WI38 (cell line): ENCODE data around the gene ATG7.

Source experiments
- H3K4me3 ChIP-seq: 2 replicates; pipeline ENCODE4 v1.5.1; 2011; ENCODE audit warnings: low read depth, mild to moderate bottlenecking, control low read depth, low read length
- CTCF ChIP-seq: IDR thresholded peaks from 2 replicates; pipeline ENCODE4 v1.5.1; 2012; ENCODE audit warnings: low read depth, mild to moderate bottlenecking, control low read depth, low read length

The ATG7 gene

GRCh38 chr3:11235385-11235784 lies 36.8 kb upstream of the ATG7 start:
- no peak overlapping the region for H3K4me3 ChIP-seq
- no peak for TF ChIP-seq CTCF

GRCh38 chr3:11236588-11237461 lies 35.4 kb upstream of the ATG7 start:
- peak; percentile 84 for TF ChIP-seq CTCF
- H3K4me3 ChIP-seq = no peak overlapping the region

GRCh38 chr3:11238060-11238459 lies 34.1 kb upstream of the ATG7 start:
- H3K4me3 ChIP-seq = peak overlapping the region; percentile 9; the same call in 1 of the 2 replicates
- no peak for TF ChIP-seq CTCF

- H3K4me3 ChIP-seq = no peak overlapping the region
- no peak for TF ChIP-seq CTCF
Observed at GRCh38 chr3:11238880-11239279, 33.3 kb upstream of the ATG7 start.

- no peak for TF ChIP-seq CTCF
- no peak overlapping the region for H3K4me3 ChIP-seq
Observed at GRCh38 chr3:11239796-11240195, 32.4 kb upstream of the ATG7 start.

GRCh38 chr3:11240496-11240895 lies 31.7 kb upstream of the ATG7 start:
- TF ChIP-seq CTCF = no peak
- H3K4me3 ChIP-seq = no peak overlapping the region

GRCh38 chr3:11244121-11244677 lies 28.0 kb upstream of the ATG7 start:
- no peak overlapping the region for H3K4me3 ChIP-seq
- TF ChIP-seq CTCF = no peak
